H1 (cell line): ENCODE results near the gene STARD3NL. TPM values are rescaled to one million over a fixed set of nuclear protein-coding genes. Genes with fewer than 3 reads are reported as not detected.

ENCODE experiments used
- CTCF ChIA-PET: fragments of 300-600 bp; sonication (Branson Sonifier 250); formaldehyde crosslinking; loops from one replicate; lab custom pipeline; 2021; ENCODE audit not compliant: partially characterized antibody; lab: Charles Lee
- POLR2A ChIA-PET: fragments of 300-600 bp; sonication (Branson Sonifier 250); formaldehyde crosslinking; loops from one replicate; lab custom pipeline; 2021; ENCODE audit warnings: inconsistent platforms; ENCODE audit not compliant: partially characterized antibody; lab: Charles Lee
- DNase-seq, 2 experiments: peaks; one replicate each; pipeline versions ENCODE4 v3.0.0 to v3.0.0-alpha.2; 2010 to 2022; ENCODE audit warnings: low spot score in 2 of 2, low read depth in 1 of 2, mixed read lengths in 1 of 2
- FAIRE-seq: peaks from 2 replicates; lab custom pipeline; 2011; peaks lifted over from hg19 to GRCh38; lab: Jason Lieb, UNC
- H2AFZ ChIP-seq: 2 replicates; pipeline ENCODE4 v1.8.1; 2012; ENCODE audit warnings: low read length, inconsistent platforms
- H2AK5ac ChIP-seq: 2 replicates; pipeline ENCODE4 v1.6.1; 2013; ENCODE audit warnings: low read depth, low read length
- H2BK120ac ChIP-seq: replicated peaks from 2 replicates; pipeline ENCODE3; 2013; ENCODE audit warnings: low read depth, low read length, inconsistent platforms
- H2BK12ac ChIP-seq: 2 replicates; pipeline ENCODE4 v1.6.1; 2013; ENCODE audit warnings: low read depth, low read length
- H2BK15ac ChIP-seq: 2 replicates; pipeline ENCODE4 v1.6.1; 2013; ENCODE audit warnings: low read length
- H2BK20ac ChIP-seq: 2 replicates; pipeline ENCODE4 v1.6.1; 2013; ENCODE audit warnings: low read length
- H2BK5ac ChIP-seq: 2 replicates; pipeline ENCODE4 v1.6.1; 2013; ENCODE audit warnings: low read depth, low read length
- H3K14ac ChIP-seq: 2 replicates; pipeline ENCODE4 v1.6.1; 2013; ENCODE audit warnings: inconsistent platforms; ENCODE audit not compliant: insufficient read length
- H3K18ac ChIP-seq: 2 replicates; pipeline ENCODE4 v1.6.1; 2013; ENCODE audit warnings: low read length; ENCODE audit errors: extremely low read depth
- H3K23ac ChIP-seq: 2 replicates; pipeline ENCODE4 v1.6.1; 2013; ENCODE audit warnings: inconsistent platforms; ENCODE audit not compliant: insufficient read length
- H3K23me2 ChIP-seq: 2 replicates; pipeline ENCODE4 v1.6.1; 2013; ENCODE audit warnings: low read depth, low read length
- H3K27ac ChIP-seq: 2 replicates; pipeline ENCODE4 v1.6.1; 2011; ENCODE audit warnings: low read depth, low read length, inconsistent platforms
- H3K27me3 ChIP-seq, 4 experiments: replicated peaks in 1 of 4; 1 replicate in 1 of 4; 2 replicates in 3 of 4; pipeline versions ENCODE4 v1.6.1 to v1.8.1; 2011 to 2013; ENCODE audit warnings: low read length in 3 of 4, mild to moderate bottlenecking in 3 of 4, inconsistent platforms in 2 of 4, mixed read lengths in 2 of 4, moderate library complexity in 1 of 4; ENCODE audit not compliant: control insufficient read depth in 3 of 4, insufficient read depth in 3 of 4; ENCODE audit errors: extremely low read depth in 1 of 4
- H3K36me3 ChIP-seq, 4 experiments: 2 replicates each; pipeline versions ENCODE4 v1.6.1 to v1.8.1; 2011 to 2013; ENCODE audit warnings: mild to moderate bottlenecking in 4 of 4, low read length in 3 of 4, moderate library complexity in 2 of 4, control low read depth in 1 of 4, inconsistent platforms in 1 of 4; ENCODE audit not compliant: insufficient read depth in 4 of 4, control insufficient read depth in 2 of 4
- H3K4ac ChIP-seq: replicated peaks from 2 replicates; pipeline ENCODE3; 2013; ENCODE audit warnings: low read length, low read depth, mixed read lengths, inconsistent platforms; ENCODE audit not compliant: insufficient read length
- H3K4me1 ChIP-seq, 4 experiments: replicated peaks in 1 of 4; 1 replicate in 1 of 4; 2 replicates in 3 of 4; pipeline versions ENCODE4 v1.6.1 to v1.8.1; 2011 to 2013; ENCODE audit warnings: low read length in 3 of 4, inconsistent platforms in 2 of 4, mixed read lengths in 1 of 4; ENCODE audit not compliant: insufficient read depth in 4 of 4, control insufficient read depth in 3 of 4
- H3K4me2 ChIP-seq, 2 experiments: 2 replicates each; pipeline versions ENCODE4 v1.6.1 to v1.8.1; 2011 to 2013; ENCODE audit warnings: low read depth in 2 of 2, low read length in 2 of 2, control low read depth in 1 of 2, inconsistent platforms in 1 of 2, mild to moderate bottlenecking in 1 of 2; ENCODE audit not compliant: insufficient read depth in 1 of 2
- H3K4me3 ChIP-seq, 4 experiments: fragments of 200-600, 300-600 bp in 1 of 4; sonication (generic), shearing (Covaris generic), sonication (Bioruptor Twin) in 1 of 4; 2 replicates each; pipeline versions ENCODE4 v1.5.1 to v1.8.1; 2011 to 2016; ENCODE audit warnings: low read length in 4 of 4, low read depth in 3 of 4, control low read depth in 2 of 4, inconsistent platforms in 2 of 4, mild to moderate bottlenecking in 2 of 4, mixed read lengths in 1 of 4, moderate library complexity in 1 of 4; ENCODE audit not compliant: insufficient read depth in 2 of 4; ENCODE audit errors: extremely low read depth in 1 of 4
- H3K56ac ChIP-seq: replicated peaks from 2 replicates; pipeline ENCODE3; 2013; ENCODE audit warnings: low read depth, mild to moderate bottlenecking, mixed read lengths, low read length, inconsistent platforms; ENCODE audit not compliant: insufficient read length
- H3K79me1 ChIP-seq: 2 replicates; pipeline ENCODE4 v1.6.1; 2013; ENCODE audit warnings: low read depth, low read length, control low read depth
- H3K79me2 ChIP-seq, 2 experiments: 2 replicates each; pipeline versions ENCODE4 v1.6.1 to v1.8.1; 2012 to 2013; ENCODE audit warnings: low read length in 2 of 2, mild to moderate bottlenecking in 2 of 2, inconsistent platforms in 1 of 2; ENCODE audit not compliant: insufficient read depth in 2 of 2, control insufficient read depth in 1 of 2
- H3K9ac ChIP-seq, 4 experiments: replicated peaks in 1 of 4; 1 replicate in 1 of 4; 2 replicates in 3 of 4; pipeline versions ENCODE4 v1.6.1 to v1.8.1; 2011 to 2013; ENCODE audit warnings: low read depth in 3 of 4, low read length in 3 of 4, control low read depth in 2 of 4, mild to moderate bottlenecking in 2 of 4, moderate library complexity in 2 of 4, inconsistent platforms in 1 of 4; ENCODE audit errors: extremely low read depth in 1 of 4
- H3K9me3 ChIP-seq, 2 experiments: 2 replicates each; pipeline versions ENCODE4 v1.6.1 to v1.8.1; 2012 to 2013; ENCODE audit warnings: mild to moderate bottlenecking in 2 of 2, moderate library complexity in 2 of 2, control low read depth in 1 of 2, inconsistent platforms in 1 of 2, low read depth in 1 of 2, low read length in 1 of 2, mixed read lengths in 1 of 2; ENCODE audit not compliant: insufficient read depth in 2 of 2
- H4K20me1 ChIP-seq, 2 experiments: replicated peaks in 1 of 2; 2 replicates each; pipeline versions ENCODE3 to v1.8.1; 2011 to 2013; ENCODE audit warnings: inconsistent platforms in 2 of 2, low read length in 2 of 2, mild to moderate bottlenecking in 1 of 2; ENCODE audit not compliant: insufficient read depth in 2 of 2, control insufficient read depth in 1 of 2
- H4K5ac ChIP-seq: 2 replicates; pipeline ENCODE4 v1.6.1; 2013; ENCODE audit warnings: low read length, low read depth, mixed read lengths, inconsistent platforms; ENCODE audit not compliant: insufficient read length
- H4K8ac ChIP-seq: 2 replicates; pipeline ENCODE4 v1.8.0; 2013; ENCODE audit warnings: mild to moderate bottlenecking, moderate library complexity, low read length, inconsistent platforms; ENCODE audit not compliant: insufficient read depth; ENCODE audit errors: extremely low read depth
- H4K91ac ChIP-seq: replicated peaks from 2 replicates; pipeline ENCODE3; 2013; ENCODE audit warnings: low read length, mixed read lengths, inconsistent platforms; ENCODE audit not compliant: insufficient read length
- CBX5 ChIP-seq: fragments of 300-800, 300-1000 bp; sonication (generic); IDR thresholded peaks from 2 replicates; pipeline ENCODE4 v1.7.1; 2016; ENCODE audit warnings: antibody characterized with exemption, low read length, low read depth
- KDM5A ChIP-seq: fragments of 200-600 bp; IDR thresholded peaks from 2 replicates; pipeline ENCODE4 v1.7.1; 2012; ENCODE audit warnings: mild to moderate bottlenecking, low read length, inconsistent platforms, mixed read lengths
- MAFK ChIP-seq: IDR thresholded peaks from 2 replicates; pipeline ENCODE4 v1.6.1; 2012; ENCODE audit warnings: low read depth, mild to moderate bottlenecking, improper control_type of control experiment, low read length
- MAX ChIP-seq: IDR thresholded peaks from 2 replicates; pipeline ENCODE4 v1.6.1; 2012; ENCODE audit warnings: inconsistent platforms
- PHF8 ChIP-seq: fragments of 200-600 bp; sonication (generic); conservative IDR thresholded peaks from 2 replicates; pipeline ENCODE4 v1.7.1; 2012; ENCODE audit warnings: low read depth, mild to moderate bottlenecking, inconsistent platforms, low read length, moderate library complexity
- SAP30 ChIP-seq: fragments of 300-600 bp; sonication (generic); IDR thresholded peaks from 2 replicates; pipeline ENCODE4 v1.7.1; 2012; ENCODE audit warnings: low read length, moderate library complexity, mild to moderate bottlenecking, inconsistent platforms; ENCODE audit not compliant: insufficient read depth, insufficient replicate concordance
- SIN3A ChIP-seq, 2 experiments: IDR thresholded peaks in 1 of 2; conservative IDR thresholded peaks in 1 of 2; 2 replicates each; pipeline ENCODE4 v1.6.1; 2011 to 2012; ENCODE audit warnings: low read length in 2 of 2, improper control_type of control experiment in 1 of 2, low read depth in 1 of 2, mild to moderate bottlenecking in 1 of 2
- WGBS, 2 experiments: shearing (Covaris generic) in 1 of 2; methylation state at CpG; one replicate each; pipeline versions ENCODE4 v1.1.6 to v1.1.7; 2013 to 2015; ENCODE audit warnings: low lambda C conversion rate in 2 of 2, mixed read lengths in 2 of 2, inconsistent platforms in 1 of 2, low coverage in 1 of 2, missing lambda C conversion rate in 1 of 2; ENCODE audit not compliant: insufficient replicate concordance in 2 of 2, insufficient coverage in 1 of 2, insufficient read length in 1 of 2; ENCODE audit errors: extremely low coverage in 1 of 2, missing lambda C conversion rate in 1 of 2; 5-methylcytosine and 5-hydroxymethylcytosine counted together
- polyA plus RNA-seq, 7 experiments: library from polyadenylated mRNA; depleted of rRNA in 3 of 7; stranded (reverse) in 5 of 7; unstranded in 2 of 7; fragments of >200 nt in 5 of 7; fragments of 200-250 nt in 2 of 7; gene quantifications; 1 replicate in 5 of 7; 2 replicates in 1 of 7; 4 replicates in 1 of 7; pipeline versions ENCODE4 v1.2.1 to v1.2.3, GENCODE V29; 2011 to 2013; ENCODE audit warnings: missing spikeins in 2 of 7, mixed read lengths in 2 of 7
- total RNA-seq: library from RNA; stranded (reverse); fragmentation: NEBNext Ultra II Directional; extraction: Animal tissue kit (Norgen Biotek cat#: 25700); gene quantifications from 2 replicates; pipeline ENCODE4 v1.2.1, GENCODE V29; 2021
- TF ChIP-seq, protein P1 (sequence below): IDR thresholded peaks from 2 replicates; pipeline ENCODE4 v1.6.1; 2011; ENCODE audit warnings: low read depth, mild to moderate bottlenecking, low read length; ENCODE audit not compliant: insufficient read depth

STARD3NL gene
- total and polyA plus RNA-seq, 2 of the 8 experiments (the other 6 are each of a cell fraction or from before 2014, with no cell fraction given), result 27.1 to 40.5 TPM

DNA sequence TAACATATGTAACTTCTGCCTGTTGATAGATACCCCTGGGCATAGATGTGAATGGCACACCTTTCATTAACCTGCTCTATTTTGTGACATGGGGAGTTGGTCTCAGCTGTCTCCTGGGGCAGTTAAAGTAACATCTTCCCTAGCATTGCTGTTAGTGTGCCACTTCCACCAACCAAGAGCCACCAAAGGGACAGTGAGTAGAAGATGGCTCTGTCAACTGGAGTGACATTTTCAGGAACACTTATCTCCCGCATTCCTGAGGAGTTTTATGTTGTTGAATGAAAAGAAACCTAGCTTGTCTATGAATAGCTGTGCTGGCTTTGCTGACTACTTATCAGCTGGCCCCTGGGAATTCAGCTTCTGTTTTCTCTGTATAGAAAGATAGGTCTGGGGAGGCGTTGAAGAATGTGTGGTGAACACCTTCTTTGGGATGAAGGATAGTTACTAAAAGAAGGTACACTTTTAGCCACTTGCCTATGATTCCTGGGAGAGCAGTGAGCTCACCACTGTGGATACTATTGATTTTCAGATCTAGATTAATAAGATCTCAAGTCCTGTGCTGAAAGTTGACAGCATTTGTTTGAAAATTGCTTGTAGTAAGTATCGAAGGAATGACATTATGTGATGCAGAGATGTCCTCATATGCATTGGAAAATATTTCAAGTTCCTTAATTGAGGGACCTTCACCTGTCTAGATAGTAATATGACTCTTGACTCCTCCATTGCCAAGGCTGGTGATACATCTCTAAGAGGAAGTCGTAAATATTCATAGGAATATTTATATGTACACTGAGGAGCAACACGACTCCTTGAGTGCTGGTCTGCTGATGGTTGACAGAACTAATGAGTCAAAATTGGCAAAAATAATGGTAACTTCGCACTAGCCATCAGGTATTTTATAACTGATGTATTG is 7.6 kb downstream of the STARD3NL start:
- no peak overlapping the region for H2BK20ac ChIP-seq
- H3K4me1 ChIP-seq, result peaks cover 5 to 18% (median 10%) of the 10 kb centered on the region in 4 experiments; a peak in 6 of 7 replicates
- peaks cover 5% of the 10 kb centered on the region for H3K79me1 ChIP-seq
- no peak overlapping the region for H2BK5ac ChIP-seq
- peaks cover 0 to 73% of the 10 kb centered on the region in 2 experiments; a peak in 3 of 4 replicates for H3K79me2 ChIP-seq
- CTCF ChIA-PET, result interaction anchor here (0.9 to 2.5 kb wide), 4 partner anchors 30 to 134 kb away, joined by 3 to 9 read pairs (median 4); no protein-coding TSS in a partner anchor
- no peak overlapping the region for H2BK15ac ChIP-seq
- no peaks in the 10 kb centered on the region for H3K9me3 ChIP-seq
- no peak overlapping the region for H2AFZ ChIP-seq
- H4K91ac ChIP-seq, result no peak overlapping the region
- no peaks in the 10 kb centered on the region for H3K23me2 ChIP-seq
- no peak overlapping the region for H3K4me3 ChIP-seq
- no peak overlapping the region for H4K8ac ChIP-seq
- no peak overlapping the region for H3K56ac ChIP-seq
- H3K23ac ChIP-seq, result no peak overlapping the region
- H3K18ac ChIP-seq, result no peak overlapping the region
- POLR2A ChIA-PET, result no interaction called here
- FAIRE-seq (no peak), DNase-seq (no peak)
- H2BK120ac ChIP-seq, result no peak overlapping the region
- no peaks in the 10 kb centered on the region for H3K36me3 ChIP-seq
- no peak overlapping the region for H4K5ac ChIP-seq
- no peak overlapping the region for H2BK12ac ChIP-seq
- H3K4me2 ChIP-seq, result no peak overlapping the region
- H4K20me1 ChIP-seq, result no peaks in the 10 kb centered on the region
- TF ChIP-seq, protein P1, sequence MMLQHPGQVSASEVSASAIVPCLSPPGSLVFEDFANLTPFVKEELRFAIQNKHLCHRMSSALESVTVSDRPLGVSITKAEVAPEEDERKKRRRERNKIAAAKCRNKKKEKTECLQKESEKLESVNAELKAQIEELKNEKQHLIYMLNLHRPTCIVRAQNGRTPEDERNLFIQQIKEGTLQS, result no peak
- no peak for TF ChIP-seq SIN3A (conservative IDR thresholded peaks at IDR 0.05 in 1 of 2, IDR thresholded peaks at IDR 0.05 in 1 of 2; ENCODE audit: low read depth in 1 of 2, low read length in 2 of 2)
- no peak for TF ChIP-seq KDM5A
- TF ChIP-seq CBX5, result no peak
- no peak for TF ChIP-seq MAFK
- no peak for TF ChIP-seq PHF8
- TF ChIP-seq SAP30, result no peak
- no peak for TF ChIP-seq MAX
- no peak overlapping the region for H3K27ac ChIP-seq
- H3K4ac ChIP-seq, result no peak overlapping the region
- no peak overlapping the region for H2AK5ac ChIP-seq
- no peaks in the 10 kb centered on the region for H3K27me3 ChIP-seq
- H3K9ac ChIP-seq, result no peak overlapping the region
- WGBS, 2 experiments, result 87% methylated on average over 6 of the region's 6 CpGs; no CpG with 5 or more reads in 1 of the 2 experiments
- H3K14ac ChIP-seq, result no peak overlapping the region
